OCI-M2 (cell line): Measurements from ENCODE around the gene MSI2.

Experiments
- DNase-seq: peaks from one replicate; lab custom pipeline; 2025; ENCODE audit not compliant: unreplicated experiment; lab: John Stamatoyannopoulos, UW

Gene MSI2

DNA sequence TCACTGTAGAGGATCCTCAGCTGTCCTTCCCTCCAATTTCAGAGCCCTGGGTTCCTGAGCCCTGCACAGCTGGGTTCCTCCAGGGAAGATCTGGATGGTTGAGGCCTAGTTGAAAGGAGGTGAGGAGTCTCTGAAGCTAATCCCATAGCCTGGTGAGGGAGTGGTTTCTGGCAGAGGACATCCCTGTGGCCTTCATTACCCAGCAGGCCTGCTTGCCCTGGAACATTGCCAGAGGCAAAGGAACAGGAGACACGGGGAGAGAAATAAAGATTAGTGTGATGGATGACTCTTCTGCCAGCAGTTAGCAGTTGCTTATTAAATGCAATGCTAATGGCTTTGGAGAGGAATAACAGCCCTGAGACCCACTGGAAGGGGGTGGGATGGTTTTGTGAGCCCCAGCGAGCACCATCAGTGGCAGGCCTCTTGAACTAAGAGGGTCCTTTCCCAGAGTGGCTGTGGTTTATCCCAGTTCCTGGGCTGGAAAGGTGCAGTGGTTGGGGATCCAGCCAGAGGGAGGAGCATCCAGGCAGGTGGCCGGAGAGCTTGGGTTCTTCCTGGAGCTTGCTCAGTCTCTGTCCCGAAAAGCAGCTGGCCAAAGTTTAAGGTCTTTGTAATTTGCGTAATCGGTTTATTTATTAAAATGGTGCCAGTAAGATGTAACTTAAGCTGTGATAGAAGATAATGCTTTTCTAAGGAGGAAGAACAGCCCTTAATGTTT lies 279.1 kb downstream of the MSI2 start:
- no peak for DNase-seq

DNA sequence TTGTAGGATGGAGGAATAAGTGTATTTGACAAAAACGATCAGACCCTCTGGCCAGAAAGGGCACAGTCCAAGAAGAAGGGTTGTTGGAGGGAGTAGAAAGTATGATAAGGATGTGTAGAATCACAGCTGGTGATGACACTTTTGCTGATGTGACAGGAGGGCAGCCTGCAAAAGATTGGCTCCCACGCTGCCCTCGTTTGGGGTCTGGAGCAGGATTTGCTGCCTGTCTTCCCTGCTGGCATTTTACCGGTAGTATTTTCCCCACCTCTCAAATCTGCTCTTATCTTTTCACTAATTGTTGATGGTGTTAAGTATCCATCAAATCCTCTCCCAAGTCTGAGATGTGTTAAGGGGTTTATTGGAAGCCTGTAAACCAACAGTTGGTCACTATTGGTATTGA lies 280.0 kb downstream of the MSI2 start:
- DNase-seq: no peak

DNA sequence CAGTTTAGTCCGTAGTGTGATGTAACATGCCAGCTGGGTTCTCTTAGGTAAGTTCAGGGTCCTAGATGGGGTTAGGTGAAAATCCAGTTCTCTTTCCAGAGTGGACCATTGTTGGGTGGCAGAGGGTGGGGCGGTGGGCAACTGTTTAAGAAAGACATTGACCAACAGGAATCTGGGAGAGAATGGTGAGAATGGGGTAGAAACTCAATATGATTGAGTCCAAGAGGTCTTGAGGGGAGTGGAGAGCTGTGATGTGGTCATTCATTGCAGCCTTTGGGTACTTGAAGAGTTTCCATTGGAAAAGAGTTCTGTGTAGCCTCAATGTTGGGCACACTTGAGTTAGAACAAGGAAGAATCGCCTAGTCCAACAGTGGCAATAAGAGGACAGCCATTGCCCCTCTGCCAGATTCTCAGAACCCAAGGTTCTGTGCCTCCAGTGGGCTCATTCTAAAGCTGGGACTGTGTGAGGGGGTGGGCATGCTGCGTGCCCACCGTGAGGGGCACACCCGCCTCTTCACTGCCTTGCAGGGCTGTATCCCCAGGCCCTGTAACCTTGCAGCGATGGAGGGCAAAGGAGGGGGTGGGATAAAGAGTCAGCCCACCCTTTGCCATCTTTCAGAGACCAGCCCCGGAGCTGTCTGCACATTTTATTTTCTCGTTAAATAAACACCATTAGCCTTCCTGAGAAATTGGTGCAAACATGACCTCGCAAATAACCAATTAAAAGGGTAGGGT lies 280.6 kb downstream of the MSI2 start:
- no peak for DNase-seq

DNA sequence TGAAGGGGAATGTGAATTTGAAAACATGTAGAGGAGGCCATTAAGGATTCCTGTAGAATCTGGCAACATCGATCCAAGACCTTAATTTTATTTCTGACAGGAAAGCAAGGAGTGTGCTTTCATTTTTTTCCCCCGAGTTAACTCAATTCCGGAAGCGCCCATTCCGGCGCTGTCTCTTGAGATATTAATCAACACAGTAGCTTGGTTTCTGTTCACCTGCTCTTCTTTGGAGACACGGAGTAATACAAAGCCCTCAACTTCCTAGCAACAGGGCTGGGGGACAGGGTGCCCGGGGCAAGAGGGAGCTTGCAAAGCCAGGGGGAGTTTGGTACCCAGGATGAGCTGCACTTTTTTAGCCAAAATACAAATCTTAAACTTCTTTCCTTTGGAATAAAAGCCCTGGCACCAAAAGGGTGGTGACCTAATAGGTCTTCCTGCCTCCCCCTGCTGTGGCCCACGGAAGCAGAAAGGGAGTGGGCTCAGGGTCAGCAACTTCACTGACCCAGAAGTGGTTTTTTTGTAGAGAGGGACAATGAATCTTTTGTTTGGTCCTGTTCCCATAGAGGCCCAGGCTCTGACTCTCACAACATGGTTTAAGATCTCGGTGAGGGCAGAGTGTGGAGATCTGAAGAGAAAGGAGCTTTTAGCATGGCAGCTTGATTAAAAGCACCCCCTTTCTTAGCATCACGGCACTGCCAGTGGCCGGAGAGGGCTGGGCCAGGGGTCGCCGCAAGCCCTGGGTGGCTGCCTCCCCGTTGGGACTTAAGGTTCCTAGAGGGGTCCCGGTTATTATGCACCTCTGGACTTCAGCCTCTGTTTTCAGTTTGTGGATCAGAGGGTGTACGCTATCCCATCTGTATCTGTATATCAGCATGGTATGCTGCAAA lies 281.4 kb downstream of the MSI2 start:
- no peak for DNase-seq

DNA sequence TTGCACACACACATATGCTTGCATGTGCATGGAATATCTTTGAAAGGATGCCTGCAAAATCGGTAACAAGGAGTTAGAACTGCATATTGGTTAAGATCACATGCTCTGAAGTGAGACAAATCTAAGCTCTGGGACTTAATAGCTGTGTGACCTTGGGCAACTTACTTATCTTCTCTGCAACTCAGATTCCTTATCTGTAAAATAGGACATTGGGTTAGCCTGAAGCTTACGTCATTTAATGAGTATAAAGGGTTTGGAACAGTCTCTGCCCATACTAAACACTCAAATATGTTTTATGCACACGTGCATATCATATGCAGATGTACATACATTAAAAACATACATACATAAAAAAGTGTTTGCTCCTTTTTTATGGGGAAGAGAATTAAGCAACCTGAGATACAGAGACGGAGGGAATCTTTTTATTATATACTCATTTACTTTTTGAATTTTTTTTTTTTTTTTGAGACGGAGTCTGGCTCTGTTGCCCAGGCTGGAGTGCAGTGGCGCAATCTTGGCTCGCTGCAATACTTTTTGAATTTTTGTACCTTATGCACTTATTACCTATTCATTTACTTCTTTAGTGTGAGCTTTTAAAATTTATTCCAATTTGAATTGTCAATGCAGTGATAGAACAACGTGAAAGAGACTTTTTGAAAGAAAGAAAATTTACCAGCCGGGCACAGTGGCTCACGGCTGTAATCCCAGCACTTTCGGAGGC lies 282.6 kb downstream of the MSI2 start:
- DNase-seq: no peak

DNA sequence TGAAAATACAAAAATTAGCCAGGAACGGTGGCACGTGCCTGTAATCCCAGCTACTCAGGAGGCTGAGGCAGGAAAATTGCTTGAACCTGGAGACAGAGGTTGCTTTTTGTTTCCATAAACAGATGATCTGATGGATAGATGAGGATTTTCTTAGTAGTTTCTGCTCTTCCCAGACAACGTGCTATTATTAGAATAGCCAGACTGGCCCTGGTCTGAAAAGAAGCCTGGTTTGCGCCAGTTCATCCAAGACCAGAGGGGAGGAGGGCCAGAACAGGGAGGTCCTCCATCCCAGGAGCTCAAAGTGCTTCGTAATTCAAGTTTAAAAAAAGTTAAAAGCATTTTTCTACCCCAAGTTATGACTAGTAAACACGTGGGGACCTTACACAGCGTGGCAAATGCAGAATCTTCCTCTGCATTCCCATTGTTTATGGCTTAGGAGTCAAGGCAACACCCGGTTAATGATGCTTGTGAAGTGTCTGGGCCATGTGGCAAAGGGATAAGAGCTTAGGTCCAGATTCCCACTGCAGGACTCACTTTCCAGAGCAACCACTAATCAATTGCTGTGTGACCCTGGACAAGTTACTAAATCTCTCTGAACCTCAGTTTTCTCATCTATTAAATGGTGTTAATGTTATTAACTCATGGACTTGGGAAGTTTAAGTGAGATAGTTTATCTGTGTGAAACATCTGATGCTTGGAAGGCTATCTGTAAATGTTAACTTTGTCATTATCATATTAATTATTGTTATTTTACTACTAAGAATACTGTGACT lies 283.4 kb downstream of the MSI2 start:
- no peak for DNase-seq

DNA sequence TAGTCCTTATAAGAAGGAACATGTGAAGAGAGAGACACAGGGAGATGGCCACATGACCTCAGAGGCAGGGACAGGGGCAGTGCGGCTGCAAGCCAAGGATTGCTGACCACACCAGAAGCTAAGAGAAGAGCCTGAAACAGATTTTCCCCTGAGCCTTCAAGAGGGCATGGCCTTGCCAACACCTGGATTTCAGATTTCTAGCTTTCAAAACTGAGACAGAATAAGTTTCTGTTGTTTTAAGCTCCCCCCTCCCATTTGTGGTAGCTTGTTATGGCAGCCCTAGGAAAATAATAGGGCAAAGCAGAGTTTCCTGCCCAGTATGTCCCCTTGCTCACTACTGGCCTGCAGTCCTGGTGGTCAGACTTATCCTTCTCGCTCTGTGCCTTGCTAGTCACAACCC lies 284.3 kb downstream of the MSI2 start:
- DNase-seq: no peak

DNA sequence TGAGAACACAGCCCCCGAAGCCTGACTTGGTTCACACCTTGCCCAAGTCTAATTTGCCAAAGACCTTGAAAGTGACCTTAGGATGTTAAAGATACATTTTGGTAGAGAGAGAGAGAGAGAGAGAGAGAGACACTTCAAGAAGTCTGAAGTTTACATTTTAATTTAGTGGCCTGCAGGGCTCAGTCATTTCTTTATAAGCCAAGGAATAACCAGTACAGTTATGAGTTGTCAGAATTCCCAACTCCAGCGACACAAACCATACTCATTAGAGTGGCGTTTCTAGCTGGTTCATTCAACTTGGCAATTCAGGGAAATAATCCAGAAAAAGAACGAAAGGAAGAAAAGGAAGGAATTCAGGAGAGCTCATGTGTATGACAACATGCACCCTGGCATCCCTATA lies 284.7 kb downstream of the MSI2 start:
- DNase-seq: no peak

DNA sequence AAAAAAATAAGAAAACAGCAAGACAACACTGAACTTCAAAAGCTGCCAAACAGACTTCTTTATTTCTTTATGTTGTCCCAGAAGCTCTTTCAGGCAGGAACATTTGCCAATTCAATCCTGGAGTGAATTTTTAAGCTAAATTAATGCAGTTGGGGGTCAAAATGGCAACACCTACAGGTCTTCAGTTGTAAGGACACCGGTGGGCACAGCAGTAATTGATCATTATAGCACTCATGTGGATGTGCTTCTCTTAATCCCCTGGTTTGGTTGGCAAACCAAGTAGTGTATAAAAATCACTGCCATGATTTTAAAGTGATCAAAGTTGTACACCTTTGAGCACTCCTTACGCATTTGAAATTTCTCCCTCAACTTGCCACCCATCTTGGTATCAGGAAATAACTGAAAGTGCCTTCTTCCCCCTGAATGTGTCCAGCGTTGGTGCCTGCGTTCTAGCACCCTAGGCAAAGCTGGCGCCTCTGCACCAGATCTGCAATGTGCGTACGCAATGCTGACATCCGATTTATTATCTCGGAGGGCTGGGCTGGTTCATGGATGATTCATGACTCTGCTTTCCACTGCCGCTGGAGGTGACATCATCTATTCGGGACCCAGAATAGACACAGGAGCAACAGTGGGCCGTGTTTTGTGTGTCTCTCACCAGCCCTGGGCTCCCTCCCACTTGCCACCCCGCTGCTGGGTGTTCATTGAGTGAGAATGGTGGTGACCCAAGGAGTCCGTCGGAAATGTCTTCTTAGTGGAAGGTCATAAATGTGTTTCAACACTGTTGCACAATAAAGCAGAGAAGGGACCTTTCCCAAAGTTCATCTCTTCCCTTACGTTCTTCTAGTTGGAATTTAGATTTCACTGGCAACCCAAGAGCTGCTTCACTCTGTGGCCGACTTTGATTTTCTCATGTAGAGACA lies 285.4 kb downstream of the MSI2 start:
- no peak for DNase-seq

DNA sequence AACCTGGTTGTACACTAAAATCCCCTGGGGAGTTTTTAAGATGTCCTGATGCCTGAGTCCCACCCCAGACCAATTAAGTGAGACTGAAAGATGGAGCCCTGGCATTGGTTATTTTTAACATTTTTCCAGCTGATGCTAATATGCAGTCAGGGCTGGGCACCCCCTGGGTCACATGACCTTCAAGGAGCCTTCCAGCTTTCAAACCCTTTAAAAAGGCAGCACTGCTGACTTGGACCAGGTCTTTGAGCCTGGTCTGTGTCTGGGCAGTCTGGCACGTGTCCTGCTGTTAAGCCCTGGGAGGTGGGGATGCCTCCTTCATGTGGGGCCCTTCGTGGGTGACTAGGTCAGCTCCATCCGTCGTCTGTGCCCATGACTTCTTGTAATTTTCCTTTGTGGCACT lies 286.2 kb downstream of the MSI2 start:
- DNase-seq: no peak

DNA sequence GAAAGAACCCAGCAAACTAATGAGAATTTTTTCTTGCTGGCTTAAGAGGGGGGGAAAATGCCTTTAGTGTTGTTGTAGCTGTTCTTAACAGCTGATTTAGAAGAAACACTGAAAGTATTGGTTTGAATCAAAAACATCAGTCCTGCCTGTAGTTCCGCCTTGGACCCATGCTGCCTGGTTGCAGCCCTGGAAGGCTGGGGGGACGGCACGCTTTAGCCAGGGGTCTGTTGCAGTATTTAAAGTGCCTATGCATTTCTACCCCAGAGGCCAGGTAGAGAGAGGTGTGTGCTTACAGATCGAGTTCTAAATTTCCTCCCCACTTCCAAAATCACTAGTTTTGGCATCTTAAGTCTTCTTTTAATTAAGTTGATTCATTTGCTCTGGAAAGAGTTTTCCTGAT lies 286.9 kb downstream of the MSI2 start:
- no peak for DNase-seq

DNA sequence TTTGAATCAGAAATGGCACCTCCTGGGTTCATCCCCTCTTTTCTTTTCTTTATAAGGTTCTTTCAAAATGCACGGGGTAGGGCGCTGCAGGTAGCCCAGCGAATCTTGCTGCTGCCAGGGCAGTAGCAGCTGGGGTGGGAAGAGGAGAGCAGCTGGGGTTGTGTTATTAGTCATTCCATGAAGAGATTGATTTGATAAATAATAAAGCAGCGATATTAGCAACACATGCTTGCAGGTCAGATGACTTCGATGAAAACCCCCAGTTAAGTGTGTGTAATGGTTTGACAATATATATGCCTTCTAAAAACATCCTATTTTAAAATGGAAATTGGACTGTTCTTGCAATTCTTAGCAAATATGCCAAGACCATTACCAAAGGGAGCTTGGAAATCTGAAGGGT lies 288.1 kb downstream of the MSI2 start:
- no peak for DNase-seq

DNA sequence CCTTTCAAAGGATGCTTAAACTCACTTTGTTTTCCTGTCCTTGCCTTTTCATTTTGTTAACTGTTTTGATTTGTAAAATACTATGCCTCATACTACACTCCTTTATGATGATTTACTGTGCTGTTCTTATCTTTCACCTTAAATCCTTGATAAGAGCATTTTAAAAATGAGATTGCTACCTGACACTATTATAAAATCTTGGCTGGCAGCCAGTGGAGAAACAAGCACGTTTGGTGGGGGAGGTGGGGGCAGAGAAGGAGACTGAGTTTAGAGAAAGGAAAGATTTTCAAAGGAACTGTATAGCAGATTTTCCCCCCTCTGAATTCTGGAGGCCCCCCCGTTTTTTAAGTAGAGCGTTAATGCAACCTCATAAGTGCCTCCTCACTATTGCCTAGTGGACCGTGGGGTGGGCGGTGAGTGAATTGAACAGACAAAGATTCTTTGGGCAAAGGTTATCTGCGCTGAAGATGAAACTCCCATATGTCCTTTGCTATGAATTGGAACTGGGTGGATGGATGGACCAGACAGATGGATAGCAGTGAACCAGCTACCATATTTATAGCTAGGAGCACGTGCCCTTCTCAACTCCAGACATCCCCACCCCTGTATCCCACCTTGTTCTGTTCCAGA lies 288.6 kb downstream of the MSI2 start:
- DNase-seq: no peak

DNA sequence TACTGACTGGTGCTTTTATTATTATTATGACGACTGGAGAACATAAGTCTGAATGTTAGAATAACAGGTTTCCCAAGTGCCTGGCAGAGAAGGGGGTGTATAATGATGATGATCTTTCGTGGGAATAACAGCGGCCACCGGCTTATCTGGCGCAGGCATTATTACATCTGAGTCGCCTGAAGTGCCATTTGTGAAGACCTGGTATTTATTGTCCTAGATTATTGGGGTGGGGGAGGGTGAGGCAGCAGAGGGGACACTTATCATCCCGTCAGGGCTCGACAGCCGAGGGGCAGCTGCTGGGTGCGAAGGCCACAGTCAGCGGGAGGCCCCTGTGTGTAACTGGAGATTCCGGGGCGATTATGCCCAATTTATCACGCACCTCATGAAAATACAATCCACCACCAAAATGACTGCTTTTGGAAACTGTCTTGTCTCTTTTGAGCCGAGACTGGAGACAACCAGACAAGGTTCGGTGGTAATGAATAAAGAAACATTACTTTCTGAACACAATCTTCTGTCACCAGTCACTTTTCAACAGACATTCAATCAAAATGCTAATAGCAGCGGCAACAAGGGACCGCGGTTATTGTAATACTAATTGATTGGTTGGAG lies 289.5 kb downstream of the MSI2 start:
- DNase-seq: no peak

DNA sequence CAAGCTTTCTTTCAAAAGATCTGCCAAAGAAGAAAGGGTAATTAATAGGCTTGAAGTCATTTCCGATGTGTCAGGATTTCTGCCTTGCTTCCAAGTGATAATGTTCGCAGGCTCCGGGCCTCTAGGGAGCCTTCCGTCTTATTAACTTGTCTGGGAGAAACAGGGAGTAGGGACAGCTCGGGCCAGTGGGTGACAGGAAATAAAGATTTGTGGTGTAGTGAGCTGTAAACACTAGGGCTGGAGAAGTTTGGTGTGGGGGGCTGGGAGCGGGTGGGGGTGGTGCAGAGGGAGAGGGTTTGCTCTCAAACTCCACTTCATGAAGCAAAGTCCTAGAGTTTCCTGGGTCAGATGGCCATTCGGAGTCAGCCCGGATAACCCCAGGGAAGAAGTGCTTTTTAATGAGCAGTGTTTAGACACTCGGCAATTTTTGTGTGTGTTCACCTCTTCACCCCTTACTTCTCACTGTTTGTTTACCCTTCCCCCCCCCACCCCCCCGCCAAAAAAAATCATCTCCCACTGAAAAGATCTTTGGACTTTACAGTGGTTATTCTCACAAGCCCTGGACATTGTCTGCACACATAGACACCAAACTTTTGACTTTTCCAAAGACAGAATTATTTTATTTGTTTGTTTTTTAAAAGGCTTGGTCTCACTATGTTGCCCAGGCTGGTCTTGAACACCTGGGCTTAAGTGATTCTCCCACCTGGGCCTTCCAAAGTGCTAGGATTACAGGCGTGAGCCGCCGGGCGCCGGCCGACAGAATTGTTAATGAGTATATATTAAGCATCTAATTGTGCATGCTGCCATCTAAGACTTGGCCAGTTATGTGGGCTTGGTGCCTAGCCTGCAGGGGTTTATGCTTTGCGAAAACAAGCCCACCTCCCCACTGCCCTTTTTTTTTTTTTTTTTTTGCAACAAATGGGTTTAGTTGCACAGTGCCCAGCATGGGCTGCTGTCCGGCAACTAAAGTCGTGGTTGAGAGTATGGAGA lies 292.4 kb downstream of the MSI2 start:
- DNase-seq: no peak

DNA sequence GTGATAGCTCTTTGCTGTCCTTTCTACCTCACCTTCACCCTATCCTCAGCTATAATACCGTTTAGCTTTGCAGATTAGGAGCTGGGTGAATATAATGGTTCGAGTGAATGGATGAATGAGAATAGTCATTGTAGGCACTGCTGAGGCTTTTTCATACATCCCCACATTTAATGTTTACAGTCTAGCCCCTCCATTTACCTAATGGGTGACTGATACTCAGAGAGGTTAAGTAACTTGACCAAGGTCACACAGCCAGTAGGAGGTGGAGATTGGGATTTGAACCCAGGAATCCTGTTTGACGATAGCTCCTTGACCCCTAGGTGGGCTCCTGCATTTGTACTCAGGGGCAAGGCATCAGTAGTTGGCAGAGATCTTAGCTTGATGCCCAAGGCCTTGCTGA lies 293.1 kb downstream of the MSI2 start:
- no peak for DNase-seq

DNA sequence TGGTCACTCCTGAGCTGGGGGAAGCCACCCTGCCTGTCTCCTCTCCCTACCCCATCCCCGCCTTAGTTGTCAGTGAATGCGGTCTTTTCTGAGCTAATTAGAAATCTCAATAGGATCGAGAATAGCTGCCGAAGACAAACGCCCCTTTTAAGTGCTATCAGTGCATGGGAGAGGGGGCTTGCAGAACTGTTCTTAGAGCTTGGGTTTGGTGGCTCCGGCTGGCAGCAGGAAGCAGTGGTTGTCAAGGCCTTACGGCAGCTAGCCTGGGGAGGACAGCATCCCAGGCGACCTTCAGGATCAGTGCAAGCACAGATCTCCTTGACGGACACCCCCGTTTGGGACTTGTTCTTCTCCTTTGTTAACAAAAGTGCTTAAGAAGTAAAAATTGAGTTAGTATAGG lies 293.7 kb downstream of the MSI2 start:
- DNase-seq: no peak
